HFFc6 (cell line): Measurements from ENCODE around the gene DTX1. TPM values are rescaled to one million over a fixed set of nuclear protein-coding genes. Genes with fewer than 3 reads are reported as not detected.

Experiments
- DNase-seq: peaks from one replicate; pipeline ENCODE4 v3.0.0-alpha.2; 2018
- H3K27ac Mint-ChIP-seq: 2 replicates; pipeline ENCODE4 v1.8.0; 2020; ENCODE audit warnings: mild to moderate bottlenecking, mixed read lengths
- H3K27me3 Mint-ChIP-seq: 2 replicates; pipeline ENCODE4 v1.8.0; 2021; ENCODE audit warnings: mild to moderate bottlenecking, moderate library complexity, mixed read lengths; ENCODE audit not compliant: insufficient read depth
- H3K36me3 Mint-ChIP-seq: 2 replicates; pipeline ENCODE4 v1.8.0; 2021; ENCODE audit warnings: low read depth, mixed read lengths
- H3K4me1 Mint-ChIP-seq: 2 replicates; pipeline ENCODE4 v1.8.0; 2020; ENCODE audit warnings: low read depth, mixed read lengths
- H3K4me3 Mint-ChIP-seq: 2 replicates; pipeline ENCODE4 v1.8.0; 2020; ENCODE audit warnings: mild to moderate bottlenecking, moderate library complexity, mixed read lengths
- H3K9me3 Mint-ChIP-seq: 2 replicates; pipeline ENCODE4 v1.8.0; 2020; ENCODE audit warnings: mild to moderate bottlenecking, mixed read lengths
- CTCF ChIP-seq: fragments of 200-600 bp; sonication (generic); IDR thresholded peaks from 2 replicates; pipeline ENCODE4 v1.5.0; 2021; ENCODE audit warnings: antibody characterized with exemption, mild to moderate bottlenecking
- total RNA-seq, 6 experiments: library from RNA; stranded (reverse); fragmentation: NEBNext Ultra II Directional; extraction: Animal tissue kit (Norgen Biotek cat#: 25700); gene quantifications; 2 replicates in 1 of 6; 3 replicates in 5 of 6; pipeline ENCODE4 v1.2.3, GENCODE V29; 2021

The DTX1 gene
- total RNA-seq, 6 experiments from 2014 or later: not detected

- Mint-ChIP-seq H3K4me1 (no peaks in the 10 kb centered on the region), H3K27me3 (peaks cover 21% of the 10 kb centered on the region), H3K36me3 (no peaks in the 10 kb centered on the region), H3K27ac (no peak overlapping the region), H3K4me3 (no peak overlapping the region), H3K9me3 (no peaks in the 10 kb centered on the region)
- DNase-seq: peak; percentile 59
- peak; percentile 90 for TF ChIP-seq CTCF
These were observed 7.8 kb upstream of the DTX1 start for GRCh38 chr12:113048716-113049127.

GRCh38 chr12:113049976-113050742, 6.4 kb upstream of the DTX1 start:
- H3K4me3 Mint-ChIP-seq: no peak overlapping the region
- H3K27me3 Mint-ChIP-seq: peaks cover 24% of the 10 kb centered on the region
- no peak for DNase-seq
- no peaks in the 10 kb centered on the region for H3K9me3 Mint-ChIP-seq
- no peaks in the 10 kb centered on the region for H3K36me3 Mint-ChIP-seq
- no peaks in the 10 kb centered on the region for H3K4me1 Mint-ChIP-seq
- peak; percentile 62 for TF ChIP-seq CTCF
- no peak overlapping the region for H3K27ac Mint-ChIP-seq

GRCh38 chr12:113050795-113051194, 5.7 kb upstream of the DTX1 start:
- no peak for DNase-seq
- H3K4me3 Mint-ChIP-seq: no peak overlapping the region
- TF ChIP-seq CTCF: no peak
- no peaks in the 10 kb centered on the region for H3K9me3 Mint-ChIP-seq
- H3K27ac Mint-ChIP-seq: no peak overlapping the region
- no peaks in the 10 kb centered on the region for H3K4me1 Mint-ChIP-seq
- peaks cover 27% of the 10 kb centered on the region for H3K27me3 Mint-ChIP-seq
- H3K36me3 Mint-ChIP-seq: no peaks in the 10 kb centered on the region

GRCh38 chr12:113051759-113052158, 4.8 kb upstream of the DTX1 start:
- H3K27me3 Mint-ChIP-seq: peaks cover 32% of the 10 kb centered on the region
- H3K4me3 Mint-ChIP-seq: no peak overlapping the region
- no peak for TF ChIP-seq CTCF
- no peak overlapping the region for H3K27ac Mint-ChIP-seq
- no peaks in the 10 kb centered on the region for H3K4me1 Mint-ChIP-seq
- no peaks in the 10 kb centered on the region for H3K9me3 Mint-ChIP-seq
- no peaks in the 10 kb centered on the region for H3K36me3 Mint-ChIP-seq
- no peak for DNase-seq

GRCh38 chr12:113052326-113052725, 4.2 kb upstream of the DTX1 start:
- TF ChIP-seq CTCF: no peak
- no peak overlapping the region for H3K27ac Mint-ChIP-seq
- no peak overlapping the region for H3K4me3 Mint-ChIP-seq
- no peak for DNase-seq
- H3K4me1 Mint-ChIP-seq: no peaks in the 10 kb centered on the region
- no peaks in the 10 kb centered on the region for H3K9me3 Mint-ChIP-seq
- H3K36me3 Mint-ChIP-seq: no peaks in the 10 kb centered on the region
- peaks cover 31% of the 10 kb centered on the region for H3K27me3 Mint-ChIP-seq
